ENCODE measurements around the gene ATXN1L.

DNA sequence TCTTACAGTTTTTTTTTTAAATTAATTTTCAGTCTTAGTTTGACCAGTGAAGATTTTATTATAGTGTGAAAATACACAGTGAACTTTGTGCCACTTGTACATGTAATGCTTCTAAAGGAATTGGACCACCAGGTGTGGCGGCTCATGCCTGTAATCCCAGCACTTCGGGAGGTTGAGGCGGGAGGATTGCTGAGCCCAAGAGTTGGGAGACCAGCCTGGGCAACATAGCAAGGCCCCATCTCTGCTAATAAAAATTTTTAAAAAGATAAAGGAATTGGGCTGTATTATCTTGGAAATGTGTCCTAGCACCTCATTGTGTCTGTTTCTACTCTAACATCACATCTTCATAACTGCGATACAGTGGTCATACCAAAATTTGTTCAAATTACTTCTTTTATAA, 53.4 kb downstream of the ATXN1L start:
- TF ChIP-seq, protein P1, sequence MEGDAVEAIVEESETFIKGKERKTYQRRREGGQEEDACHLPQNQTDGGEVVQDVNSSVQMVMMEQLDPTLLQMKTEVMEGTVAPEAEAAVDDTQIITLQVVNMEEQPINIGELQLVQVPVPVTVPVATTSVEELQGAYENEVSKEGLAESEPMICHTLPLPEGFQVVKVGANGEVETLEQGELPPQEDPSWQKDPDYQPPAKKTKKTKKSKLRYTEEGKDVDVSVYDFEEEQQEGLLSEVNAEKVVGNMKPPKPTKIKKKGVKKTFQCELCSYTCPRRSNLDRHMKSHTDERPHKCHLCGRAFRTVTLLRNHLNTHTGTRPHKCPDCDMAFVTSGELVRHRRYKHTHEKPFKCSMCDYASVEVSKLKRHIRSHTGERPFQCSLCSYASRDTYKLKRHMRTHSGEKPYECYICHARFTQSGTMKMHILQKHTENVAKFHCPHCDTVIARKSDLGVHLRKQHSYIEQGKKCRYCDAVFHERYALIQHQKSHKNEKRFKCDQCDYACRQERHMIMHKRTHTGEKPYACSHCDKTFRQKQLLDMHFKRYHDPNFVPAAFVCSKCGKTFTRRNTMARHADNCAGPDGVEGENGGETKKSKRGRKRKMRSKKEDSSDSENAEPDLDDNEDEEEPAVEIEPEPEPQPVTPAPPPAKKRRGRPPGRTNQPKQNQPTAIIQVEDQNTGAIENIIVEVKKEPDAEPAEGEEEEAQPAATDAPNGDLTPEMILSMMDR (IDR thresholded peaks at IDR 0.05): no peak
- no peak for TF ChIP-seq EZH2 (IDR thresholded peaks at IDR 0.05; ENCODE audit: borderline replicate concordance, insufficient read depth, low read depth, low read length, poor library complexity, severe bottlenecking)

All from B cell (primary cell).